ENCODE results near the gene RAI1. TPM values are rescaled to one million over a fixed set of nuclear protein-coding genes. Genes with fewer than 3 reads are reported as not detected.

The RAI1 gene
- polyA plus RNA-seq, 1 donor, result 20.1 TPM

GRCh38 chr17:17737961-17738894, 57.0 kb downstream of the RAI1 start:
- no peak for DNase-seq

- DNase-seq, result no peak
Measured at GRCh38 chr17:17738901-17739300, 57.6 kb downstream of the RAI1 start.

GRCh38 chr17:17739388-17740066, 58.3 kb downstream of the RAI1 start:
- no peak for DNase-seq

GRCh38 chr17:17740615-17741348, 59.5 kb downstream of the RAI1 start:
- DNase-seq, result no peak

GRCh38 chr17:17741349-17742023, 60.2 kb downstream of the RAI1 start:
- peak; percentile 55 for DNase-seq

GRCh38 chr17:17742133-17742621, 60.9 kb downstream of the RAI1 start:
- no peak for DNase-seq

GRCh38 chr17:17742688-17743390, 61.6 kb downstream of the RAI1 start:
- no peak for DNase-seq

- no peak for DNase-seq
Measured at GRCh38 chr17:17743391-17744112, 62.3 kb downstream of the RAI1 start.

- no peak for DNase-seq
Measured at GRCh38 chr17:17744116-17744515, 62.9 kb downstream of the RAI1 start.

GRCh38 chr17:17745476-17746455, 64.5 kb downstream of the RAI1 start:
- no peak for DNase-seq

GRCh38 chr17:17748179-17748578, 66.9 kb downstream of the RAI1 start:
- no peak for DNase-seq

GRCh38 chr17:17748604-17749003, 67.3 kb downstream of the RAI1 start:
- DNase-seq, result no peak

GRCh38 chr17:17749025-17749772, 67.9 kb downstream of the RAI1 start:
- DNase-seq, result no peak

GRCh38 chr17:17749921-17750320, 68.7 kb downstream of the RAI1 start:
- peak; percentile 59 for DNase-seq

GRCh38 chr17:17750881-17751280, 69.6 kb downstream of the RAI1 start:
- DNase-seq, result no peak

GRCh38 chr17:17751489-17752088, 70.3 kb downstream of the RAI1 start:
- no peak for DNase-seq

GRCh38 chr17:17752089-17752820, 71.0 kb downstream of the RAI1 start:
- DNase-seq, result peak; percentile 88
